Psoas muscle (tissue), 8 donors: Measurements from ENCODE around the gene LRRC10B. TPM values are rescaled to one million over a fixed set of nuclear protein-coding genes. Genes with fewer than 3 reads are reported as not detected.

Experiments
- ATAC-seq, 4 donors: fragments of 200-7000 bp; cut with Tn5 transposase; one replicate each; pipeline ENCODE4 v1.9.1; 2020; ENCODE audit warnings: moderate library complexity in 3 of 4, mild to moderate bottlenecking in 2 of 4
- DNase-seq, 2 donors: peaks; one replicate each; pipeline ENCODE4 v3.0.0-alpha.2; 2020
- H3K27ac ChIP-seq: fragments of 200-600 bp; one replicate; pipeline ENCODE4 v1.8.0; 2022
- H3K27me3 ChIP-seq, 3 donors: fragments of 200-600 bp in 1 of 3; one replicate each; pipeline versions ENCODE4 v1.6.1 to v1.8.0; 2013 to 2022; ENCODE audit warnings: low read length in 2 of 3, mild to moderate bottlenecking in 2 of 3, moderate library complexity in 1 of 3; ENCODE audit not compliant: insufficient read depth in 3 of 3
- H3K36me3 ChIP-seq, 2 donors: fragments of 200-600 bp in 1 of 2; one replicate each; pipeline versions ENCODE4 v1.6.1 to v1.8.0; 2013 to 2022; ENCODE audit warnings: low read depth in 1 of 2, mild to moderate bottlenecking in 1 of 2, moderate library complexity in 1 of 2; ENCODE audit not compliant: insufficient read depth in 1 of 2
- H3K4me1 ChIP-seq: fragments of 200-600 bp; one replicate; pipeline ENCODE4 v1.8.0; 2022
- H3K4me3 ChIP-seq: fragments of 200-600 bp; one replicate; pipeline ENCODE4 v1.8.0; 2022; ENCODE audit warnings: mild to moderate bottlenecking
- H3K9me3 ChIP-seq: fragments of 200-600 bp; one replicate; pipeline ENCODE4 v1.8.0; 2022
- CTCF ChIP-seq: fragments of 200-600 bp; IDR thresholded peaks from one replicate; pipeline ENCODE4 v1.8.0; 2022; ENCODE audit warnings: antibody characterized with exemption
- WGBS, 3 donors: extraction: QIAGEN DNeasy Blood & Tissue Kit; methylation state at CpG; one replicate each; pipeline versions ENCODE4 v1.1.6 to v1.1.7; 2013; 5-methylcytosine and 5-hydroxymethylcytosine counted together
- intact Hi-C, 2 donors: fragments of 100-400 bp; cut with DNase I; formaldehyde crosslinking; loops; one replicate each; pipeline versions ENCODE4 v1.11.0 to v1.14.2; 2022
- polyA plus RNA-seq, 3 donors: library from polyadenylated mRNA; stranded (reverse); fragments of 200-250 nt; gene quantifications; one replicate each; pipeline ENCODE4 v1.2.3, GENCODE V29; 2013
- total RNA-seq, 4 donors: library from RNA; stranded (reverse); fragmentation: NEBNext Ultra II Directional in 2 of 4; extraction: Animal tissue kit (Norgen Biotek cat#: 25700) in 2 of 4; gene quantifications; one replicate each; pipeline versions ENCODE4 v1.2.1 to v1.2.4, GENCODE V29; 2021 to 2023
- donor health status: healthy with polysubstance abuse.
- donor health status: DM: no; HTN: no; CAD: no; lungs with moderate emphysema.
- donor health status: Bipolar disorder and iron deficiency.
- donor health status: healthy.
- donor health status: DM: yes; HTN: yes; CAD: no.
- donor health status: DM: no; HTN: no; CAD: no.
- donor health status: DM: no; HTN: no; CAD: no.
- donor health status: DM: yes; HTN: yes; CAD: no.

The LRRC10B gene
- total and polyA plus RNA-seq, 7 donors: 0.24 to 2.1 (median 0.52) TPM; not detected in 1

GRCh38 chr11:61553373-61554171 lies 45.0 kb downstream of the LRRC10B start:
- intact Hi-C loops: no loop called here
- no peak for DNase-seq
- Histone ChIP-seq H3K27me3 (peaks cover 0 to 54% (median 14%) of the 10 kb centered on the region in 3 donors), H3K4me1 (no peaks in the 10 kb centered on the region), H3K36me3 (no peaks in the 10 kb centered on the region), H3K27ac (no peak overlapping the region), H3K4me3 (no peak overlapping the region), H3K9me3 (no peaks in the 10 kb centered on the region)
- no peak for TF ChIP-seq CTCF
- 43 to 51% (median 50%) methylated on average over 15 of the region's 15 CpGs for WGBS, 3 donors
- ATAC-seq: no peak

- 58 to 68% (median 59%) methylated on average over 13 of the region's 13 CpGs for WGBS, 3 donors
- Histone ChIP-seq H3K9me3 (no peaks in the 10 kb centered on the region), H3K4me1 (no peaks in the 10 kb centered on the region), H3K27me3 (peaks cover 0 to 58% (median 14%) of the 10 kb centered on the region in 3 donors), H3K27ac (no peak overlapping the region), H3K4me3 (no peak overlapping the region), H3K36me3 (no peaks in the 10 kb centered on the region)
- intact Hi-C loops: no loop called here
- no peak for DNase-seq
- no peak for TF ChIP-seq CTCF
- no peak for ATAC-seq
These were observed 45.8 kb downstream of the LRRC10B start for GRCh38 chr11:61554172-61554988.

- intact Hi-C loops: no loop called here
- Histone ChIP-seq H3K27me3 (peaks cover 0 to 61% (median 14%) of the 10 kb centered on the region in 3 donors), H3K4me1 (no peaks in the 10 kb centered on the region)
These were observed 46.8 kb downstream of the LRRC10B start for GRCh38 chr11:61555051-61555969.

More at GRCh38 chr11:61555051-61555969, 46.8 kb downstream of the LRRC10B start:
- 19 to 29% (median 19%) methylated on average over 47 to 57 of the region's 57 CpGs for WGBS, 3 donors
- no peak overlapping the region for H3K27ac ChIP-seq
- no peaks in the 10 kb centered on the region for H3K36me3 ChIP-seq
- TF ChIP-seq CTCF: no peak
- H3K9me3 ChIP-seq: no peaks in the 10 kb centered on the region
- ATAC-seq (no peak), DNase-seq (no peak)
- H3K4me3 ChIP-seq: no peak overlapping the region
